Liver (tissue), 9 donors: ENCODE measurements around the gene PHC1. TPM values are rescaled to one million over a fixed set of nuclear protein-coding genes. Genes with fewer than 3 reads are reported as not detected.

Source experiments
- DNase-seq: peaks from one replicate; pipeline ENCODE4 v3.0.0-alpha.2; 2017; ENCODE audit warnings: low spot score
- H3K27ac ChIP-seq, 2 donors: one replicate each; pipeline ENCODE4 v1.7.0; 2013; ENCODE audit warnings: inconsistent platforms in 2 of 2, low read length in 2 of 2, control low read depth in 1 of 2, low read depth in 1 of 2, mild to moderate bottlenecking in 1 of 2
- H3K27me3 ChIP-seq, 4 donors: one replicate each; pipeline versions ENCODE4 v1.6.1 to v1.7.0; 2013; ENCODE audit warnings: low read length in 3 of 4, inconsistent platforms in 1 of 4, mild to moderate bottlenecking in 1 of 4, moderate library complexity in 1 of 4; ENCODE audit not compliant: control insufficient read depth in 4 of 4, insufficient read depth in 4 of 4
- H3K36me3 ChIP-seq, 4 donors: one replicate each; pipeline versions ENCODE4 v1.6.1 to v1.7.0; 2013; ENCODE audit warnings: low read length in 3 of 4, mild to moderate bottlenecking in 3 of 4, low read depth in 1 of 4, moderate library complexity in 1 of 4; ENCODE audit not compliant: control insufficient read depth in 4 of 4, insufficient read depth in 3 of 4
- H3K4me1 ChIP-seq, 4 donors: one replicate each; pipeline versions ENCODE4 v1.6.1 to v1.7.0; 2013; ENCODE audit warnings: low read length in 3 of 4, mild to moderate bottlenecking in 3 of 4, moderate library complexity in 1 of 4; ENCODE audit not compliant: control insufficient read depth in 4 of 4, insufficient read depth in 4 of 4
- H3K4me3 ChIP-seq, 3 donors: one replicate each; pipeline versions ENCODE4 v1.6.1 to v1.7.0; 2013; ENCODE audit warnings: low read length in 3 of 3, control low read depth in 1 of 3, low read depth in 1 of 3, mild to moderate bottlenecking in 1 of 3
- H3K9ac ChIP-seq, 2 donors: one replicate each; pipeline ENCODE4 v1.7.0; 2013; ENCODE audit warnings: low read length in 2 of 2, mild to moderate bottlenecking in 2 of 2, moderate library complexity in 2 of 2, control low read depth in 1 of 2, low read depth in 1 of 2
- H3K9me3 ChIP-seq, 4 donors: one replicate each; pipeline versions ENCODE4 v1.6.1 to v1.7.0; 2013; ENCODE audit warnings: low read length in 3 of 4; ENCODE audit not compliant: control insufficient read depth in 4 of 4
- ATF3 ChIP-seq: IDR thresholded peaks from 2 replicates; pipeline ENCODE4 v1.6.1; 2016; ENCODE audit warnings: antibody characterized with exemption
- CTCF ChIP-seq: fragments of 150-350 bp; IDR thresholded peaks from 2 replicates; pipeline ENCODE4 v1.5.1; 2017; ENCODE audit warnings: improper control_type of control experiment, low read depth, low read length; ENCODE audit not compliant: missing input control
- EGR1 ChIP-seq, 2 donors: IDR thresholded peaks; 2 replicates each; pipeline ENCODE4 v1.6.1; 2016 to 2018; ENCODE audit warnings: antibody characterized with exemption in 2 of 2, low read depth in 2 of 2
- FOXA1 ChIP-seq: IDR thresholded peaks from 2 replicates; pipeline ENCODE4 v1.6.1; 2016; ENCODE audit warnings: antibody characterized with exemption
- FOXA2 ChIP-seq: IDR thresholded peaks from 2 replicates; pipeline ENCODE4 v1.6.1; 2016; ENCODE audit warnings: antibody characterized with exemption
- GABPA ChIP-seq, 2 donors: IDR thresholded peaks in 1 of 2; conservative IDR thresholded peaks in 1 of 2; 2 replicates each; pipeline ENCODE4 v1.6.1; 2016; ENCODE audit warnings: antibody characterized with exemption in 2 of 2, mild to moderate bottlenecking in 1 of 2, moderate library complexity in 1 of 2
- HNF4A ChIP-seq, 2 donors: conservative IDR thresholded peaks; 2 replicates each; pipeline ENCODE4 v1.6.1; 2016; ENCODE audit warnings: antibody characterized with exemption in 2 of 2, mild to moderate bottlenecking in 2 of 2
- HNF4G ChIP-seq: IDR thresholded peaks from 2 replicates; pipeline ENCODE4 v1.6.1; 2016; ENCODE audit warnings: antibody characterized with exemption
- NR2F2 ChIP-seq: IDR thresholded peaks from 2 replicates; pipeline ENCODE4 v1.6.1; 2016; ENCODE audit warnings: antibody characterized with exemption
- RAD21 ChIP-seq, 2 donors: IDR thresholded peaks; 2 replicates each; pipeline ENCODE4 v1.6.1; 2016; ENCODE audit warnings: antibody characterized with exemption in 2 of 2, mild to moderate bottlenecking in 2 of 2
- REST ChIP-seq: IDR thresholded peaks from 2 replicates; pipeline ENCODE4 v1.6.1; 2016; ENCODE audit warnings: antibody characterized with exemption, mild to moderate bottlenecking
- RXRA ChIP-seq, 2 donors: IDR thresholded peaks; 2 replicates each; pipeline ENCODE4 v1.6.1; 2017 to 2018; ENCODE audit warnings: antibody characterized with exemption in 2 of 2, mild to moderate bottlenecking in 1 of 2
- SP1 ChIP-seq: IDR thresholded peaks from 2 replicates; pipeline ENCODE4 v1.6.1; 2018; ENCODE audit warnings: antibody characterized with exemption, mild to moderate bottlenecking
- TAF1 ChIP-seq: conservative IDR thresholded peaks from 2 replicates; pipeline ENCODE4 v1.6.1; 2016; ENCODE audit warnings: antibody characterized with exemption, mild to moderate bottlenecking
- YY1 ChIP-seq: IDR thresholded peaks from 2 replicates; pipeline ENCODE4 v1.6.1; 2016; ENCODE audit warnings: antibody characterized with exemption, mild to moderate bottlenecking
- ZBTB33 ChIP-seq: IDR thresholded peaks from 2 replicates; pipeline ENCODE4 v1.6.1; 2016; ENCODE audit warnings: antibody characterized with exemption
- WGBS: extraction: QIAGEN DNeasy Blood & Tissue Kit; methylation state at CpG from one replicate; pipeline ENCODE4 v1.1.7; 2013; 5-methylcytosine and 5-hydroxymethylcytosine counted together
- polyA plus RNA-seq, 2 donors: library from polyadenylated mRNA; stranded (reverse) in 1 of 2; unstranded in 1 of 2; fragments of 200-250 nt in 1 of 2; fragments of >200 nt in 1 of 2; fragmentation: Nextera tagmentation in 1 of 2; extraction: Ambion mirVana in 1 of 2; gene quantifications; one replicate each; pipeline versions ENCODE4 v1.2.1 to v1.2.3, GENCODE V29; 2013 to 2015
- total RNA-seq, 2 donors: library from RNA; depleted of rRNA; stranded (reverse); fragments of >200 nt; gene quantifications; one replicate each; pipeline ENCODE4 v1.2.3, GENCODE V29; 2014
- donor health status: healthy.
- donor health status: healthy.
- donor health status: healthy.
- donor health status: healthy.
- donor health status: healthy.

PHC1 gene
- total and polyA plus RNA-seq, 4 donors, result 2.4 to 7.6 (median 3.9) TPM

GRCh38 chr12:8956073-8956472 is 41.8 kb downstream of the PHC1 start (continued):
- TF ChIP-seq ZBTB33 (no peak), RAD21 (IDR thresholded peaks at IDR 0.05) (no peak), EGR1 (IDR thresholded peaks at IDR 0.05; ENCODE audit: low read depth in 2 of 2) (no peak), SP1 (no peak), CTCF (no peak)

- no peaks in the 10 kb centered on the region for H3K4me1 ChIP-seq
- TF ChIP-seq TAF1, result no peak
- no peak for TF ChIP-seq SP1
- no peak for TF ChIP-seq ZBTB33
- TF ChIP-seq HNF4G, result no peak
- TF ChIP-seq FOXA2, result no peak
- no peak for TF ChIP-seq RAD21 (IDR thresholded peaks at IDR 0.05)
- TF ChIP-seq NR2F2, result no peak
- no peak for TF ChIP-seq ATF3
- TF ChIP-seq GABPA (IDR thresholded peaks at IDR 0.05 in 1 of 2, conservative IDR thresholded peaks at IDR 0.05 in 1 of 2), result no peak
- TF ChIP-seq CTCF, result no peak
- TF ChIP-seq YY1, result no peak
- no peak for TF ChIP-seq EGR1 (IDR thresholded peaks at IDR 0.05; ENCODE audit: low read depth in 2 of 2)
- TF ChIP-seq RXRA (IDR thresholded peaks at IDR 0.05), result no peak
- TF ChIP-seq HNF4A (conservative IDR thresholded peaks at IDR 0.05), result no peak
- no peak for TF ChIP-seq REST
- no peak for TF ChIP-seq FOXA1
Measured at GRCh38 chr12:8956772-8957171, 42.5 kb downstream of the PHC1 start.

More at GRCh38 chr12:8956772-8957171, 42.5 kb downstream of the PHC1 start:
- H3K9me3 ChIP-seq, result peaks cover 2 to 13% (median 6%) of the 10 kb centered on the region in 4 donors
- H3K9ac ChIP-seq, result no peak overlapping the region
- no peak overlapping the region for H3K27ac ChIP-seq
- no peak for DNase-seq
- H3K4me3 ChIP-seq, result no peak overlapping the region
- WGBS, result 92% methylated on average over 7 of the region's 7 CpGs
- H3K36me3 ChIP-seq, result peaks cover 0 to 3% (median 3%) of the 10 kb centered on the region in 4 donors
- H3K27me3 ChIP-seq, result no peaks in the 10 kb centered on the region
